ENCODE results near the gene CRACR2B.

GRCh38 chr11:826227-826621 is 1.5 kb upstream of the CRACR2B start:
- TF ChIP-seq POLR2A (IDR thresholded peaks at IDR 0.05), result no peak
- TF ChIP-seq, protein P1, sequence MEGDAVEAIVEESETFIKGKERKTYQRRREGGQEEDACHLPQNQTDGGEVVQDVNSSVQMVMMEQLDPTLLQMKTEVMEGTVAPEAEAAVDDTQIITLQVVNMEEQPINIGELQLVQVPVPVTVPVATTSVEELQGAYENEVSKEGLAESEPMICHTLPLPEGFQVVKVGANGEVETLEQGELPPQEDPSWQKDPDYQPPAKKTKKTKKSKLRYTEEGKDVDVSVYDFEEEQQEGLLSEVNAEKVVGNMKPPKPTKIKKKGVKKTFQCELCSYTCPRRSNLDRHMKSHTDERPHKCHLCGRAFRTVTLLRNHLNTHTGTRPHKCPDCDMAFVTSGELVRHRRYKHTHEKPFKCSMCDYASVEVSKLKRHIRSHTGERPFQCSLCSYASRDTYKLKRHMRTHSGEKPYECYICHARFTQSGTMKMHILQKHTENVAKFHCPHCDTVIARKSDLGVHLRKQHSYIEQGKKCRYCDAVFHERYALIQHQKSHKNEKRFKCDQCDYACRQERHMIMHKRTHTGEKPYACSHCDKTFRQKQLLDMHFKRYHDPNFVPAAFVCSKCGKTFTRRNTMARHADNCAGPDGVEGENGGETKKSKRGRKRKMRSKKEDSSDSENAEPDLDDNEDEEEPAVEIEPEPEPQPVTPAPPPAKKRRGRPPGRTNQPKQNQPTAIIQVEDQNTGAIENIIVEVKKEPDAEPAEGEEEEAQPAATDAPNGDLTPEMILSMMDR (IDR thresholded peaks at IDR 0.05), result no peak
